Astrocyte of the hippocampus (primary cell): ENCODE results near the gene PFN3.

Source experiments
- DNase-seq: peaks from one replicate; pipeline ENCODE4 v3.0.0; 2011; ENCODE audit warnings: low read depth, low spot score

The PFN3 gene

GRCh38 chr5:177373806-177374205 lies 26.7 kb downstream of the PFN3 start:
- DNase-seq: no peak

GRCh38 chr5:177372910-177373309 lies 27.6 kb downstream of the PFN3 start:
- no peak for DNase-seq

DNA sequence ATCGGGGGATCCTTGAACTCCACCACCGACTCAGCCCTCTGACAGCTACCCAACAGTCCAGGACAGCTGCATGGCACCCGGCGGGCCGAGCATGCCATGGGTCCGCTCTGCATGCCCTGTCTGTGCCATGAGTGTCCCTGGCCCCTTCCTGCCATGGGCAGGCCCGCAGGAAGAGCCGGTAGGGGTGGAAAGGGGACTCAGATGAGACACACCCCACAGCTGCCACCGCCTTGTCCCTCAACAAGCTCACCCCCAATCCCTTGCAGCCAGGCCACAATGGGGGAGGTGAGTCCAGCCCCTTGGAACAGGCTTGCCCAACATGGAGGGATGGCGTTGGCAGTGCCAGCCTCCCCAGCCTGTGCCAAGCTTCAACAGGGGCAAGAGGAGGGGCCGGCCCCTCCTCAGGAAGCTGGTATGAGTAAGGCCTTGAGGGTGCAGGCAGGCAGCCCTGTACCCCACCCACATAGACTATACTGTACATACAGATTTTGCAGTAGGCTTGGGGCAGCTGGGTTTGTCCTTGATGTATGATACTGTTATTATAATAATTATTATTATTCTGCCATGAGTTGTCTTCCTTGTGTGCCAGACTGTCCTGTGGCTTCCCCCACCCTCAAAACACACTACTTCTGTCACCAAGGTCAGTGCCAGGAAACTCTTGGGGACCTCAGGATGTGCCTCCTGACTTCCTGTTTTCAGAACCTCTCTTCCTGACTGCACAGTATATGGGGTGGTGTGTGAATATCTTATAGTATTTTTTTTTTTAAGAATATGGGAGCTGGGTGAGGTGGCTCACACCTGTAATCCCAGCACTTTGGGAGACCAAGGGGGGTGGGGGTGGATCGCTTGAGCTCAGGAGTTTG lies 28.2 kb downstream of the PFN3 start:
- no peak for DNase-seq

DNA sequence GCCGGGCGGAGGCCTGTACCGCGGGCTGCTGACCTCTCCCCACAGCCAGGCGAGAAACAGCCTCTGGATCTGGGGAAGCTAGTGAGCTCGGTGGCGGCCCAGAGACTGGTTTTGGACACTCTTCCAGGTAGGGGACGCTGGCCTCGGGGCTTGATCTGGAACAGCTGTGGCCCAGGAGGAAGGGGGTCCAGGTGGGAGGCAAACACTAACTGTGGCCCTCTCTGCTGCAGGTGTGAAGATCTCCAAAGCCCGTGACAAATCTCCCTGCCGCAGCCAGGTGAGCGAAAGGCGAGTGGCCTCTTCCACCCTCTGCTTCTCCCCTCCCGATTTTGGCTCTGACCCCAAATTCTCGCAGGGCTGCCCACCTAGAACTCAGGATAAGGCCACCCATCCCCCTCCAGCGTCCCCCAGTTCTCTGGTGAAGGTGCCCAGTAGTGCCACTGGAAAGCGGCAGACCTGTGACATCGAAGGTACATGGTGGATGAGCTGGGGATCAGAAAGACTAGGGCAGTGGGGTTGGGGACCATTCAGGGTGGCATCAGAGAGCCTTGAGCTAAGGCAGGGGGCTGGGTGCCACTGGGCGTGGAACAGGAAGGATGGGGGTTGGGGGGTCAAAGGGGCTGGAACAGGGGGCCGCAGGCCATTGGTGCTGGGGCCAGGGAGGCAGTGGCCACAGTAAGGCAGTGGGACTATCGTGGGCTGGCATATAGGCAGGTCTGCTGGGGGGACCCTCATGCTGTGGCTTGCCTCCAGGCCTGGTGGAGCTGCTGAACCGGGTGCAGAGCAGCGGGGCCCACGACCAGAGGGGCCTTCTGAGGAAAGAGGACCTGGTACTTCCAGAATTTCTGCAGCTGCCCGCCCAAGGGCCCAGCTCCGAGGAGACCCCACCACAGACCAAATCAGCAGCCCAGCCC lies 29.1 kb downstream of the PFN3 start:
- DNase-seq: no peak

GRCh38 chr5:177370488-177371119 lies 29.9 kb downstream of the PFN3 start:
- peak; percentile 98 for DNase-seq

DNA sequence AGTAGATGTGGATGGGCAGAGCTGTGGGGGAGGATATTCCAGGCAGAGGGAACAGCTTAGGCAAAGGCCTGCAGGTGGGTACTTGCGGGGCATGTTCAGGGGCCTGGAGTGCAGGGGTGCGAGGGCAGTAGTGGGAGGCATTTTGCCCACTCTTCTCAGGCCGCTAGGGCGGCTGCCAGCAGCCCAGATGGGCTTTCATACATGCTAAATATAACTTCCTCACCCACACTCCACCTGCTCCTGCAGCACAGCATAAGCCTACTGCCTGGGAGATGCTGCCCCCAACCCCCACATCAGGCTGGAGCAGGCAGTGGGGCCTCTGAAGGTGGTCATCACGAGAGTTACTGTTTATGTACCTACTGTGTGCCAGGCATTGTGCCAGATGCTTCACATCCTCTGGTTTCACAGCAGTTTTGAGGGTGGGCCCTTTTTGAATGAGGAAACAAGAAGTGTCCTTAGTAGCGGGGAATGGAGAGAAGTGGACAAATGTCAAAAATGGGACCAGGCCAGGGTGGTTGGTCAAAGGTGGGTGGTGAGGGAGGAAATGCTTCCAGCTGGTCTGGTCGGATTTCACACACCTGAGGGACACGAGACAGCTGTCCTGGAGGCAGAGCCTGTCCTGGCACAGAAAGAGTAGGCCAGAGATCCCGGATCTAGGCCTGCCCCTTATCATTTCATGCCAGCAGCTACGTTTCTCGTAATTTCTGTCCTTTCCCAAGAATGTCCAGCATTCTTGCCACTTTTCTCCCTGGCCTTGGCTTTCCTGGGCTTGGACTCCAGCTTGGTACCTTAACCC lies 30.6 kb downstream of the PFN3 start:
- no peak for DNase-seq

DNA sequence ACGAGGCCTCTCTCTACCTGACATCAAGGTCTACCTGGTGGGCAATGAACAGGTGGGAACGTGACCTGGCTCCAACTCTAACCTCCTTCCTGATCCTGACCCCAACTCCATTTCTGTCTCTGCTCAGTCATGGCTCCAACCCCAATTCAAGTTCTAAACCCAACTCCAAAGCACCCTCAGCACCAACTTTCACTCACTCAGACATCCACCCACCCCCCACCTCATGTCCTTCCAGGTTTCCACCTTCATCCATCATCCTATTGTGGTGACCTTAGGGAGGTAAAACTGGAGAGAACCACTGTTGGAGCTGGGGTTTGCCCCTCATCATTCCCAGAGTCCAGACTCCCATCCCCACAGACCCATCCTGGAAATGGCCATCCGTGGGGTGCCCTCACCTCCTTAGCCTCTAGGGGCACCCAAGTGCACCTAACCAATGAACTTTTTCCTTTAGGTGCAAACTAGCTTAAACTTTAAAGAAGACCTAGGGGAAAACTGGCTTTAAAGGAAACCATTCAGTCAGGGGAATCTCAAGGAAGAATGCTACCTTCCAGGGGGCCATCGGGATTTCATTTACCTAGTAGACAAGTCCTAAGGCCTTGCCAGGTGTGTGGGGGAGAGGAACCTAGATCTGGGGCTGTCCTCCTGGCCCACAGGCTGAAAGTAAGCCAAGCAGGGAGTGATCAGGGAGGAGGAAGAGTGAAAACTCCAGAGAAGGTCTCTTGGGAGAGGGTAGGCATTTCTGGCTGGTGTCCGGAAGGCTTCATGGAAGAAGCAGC lies 31.4 kb downstream of the PFN3 start:
- peak; percentile 46 for DNase-seq

DNA sequence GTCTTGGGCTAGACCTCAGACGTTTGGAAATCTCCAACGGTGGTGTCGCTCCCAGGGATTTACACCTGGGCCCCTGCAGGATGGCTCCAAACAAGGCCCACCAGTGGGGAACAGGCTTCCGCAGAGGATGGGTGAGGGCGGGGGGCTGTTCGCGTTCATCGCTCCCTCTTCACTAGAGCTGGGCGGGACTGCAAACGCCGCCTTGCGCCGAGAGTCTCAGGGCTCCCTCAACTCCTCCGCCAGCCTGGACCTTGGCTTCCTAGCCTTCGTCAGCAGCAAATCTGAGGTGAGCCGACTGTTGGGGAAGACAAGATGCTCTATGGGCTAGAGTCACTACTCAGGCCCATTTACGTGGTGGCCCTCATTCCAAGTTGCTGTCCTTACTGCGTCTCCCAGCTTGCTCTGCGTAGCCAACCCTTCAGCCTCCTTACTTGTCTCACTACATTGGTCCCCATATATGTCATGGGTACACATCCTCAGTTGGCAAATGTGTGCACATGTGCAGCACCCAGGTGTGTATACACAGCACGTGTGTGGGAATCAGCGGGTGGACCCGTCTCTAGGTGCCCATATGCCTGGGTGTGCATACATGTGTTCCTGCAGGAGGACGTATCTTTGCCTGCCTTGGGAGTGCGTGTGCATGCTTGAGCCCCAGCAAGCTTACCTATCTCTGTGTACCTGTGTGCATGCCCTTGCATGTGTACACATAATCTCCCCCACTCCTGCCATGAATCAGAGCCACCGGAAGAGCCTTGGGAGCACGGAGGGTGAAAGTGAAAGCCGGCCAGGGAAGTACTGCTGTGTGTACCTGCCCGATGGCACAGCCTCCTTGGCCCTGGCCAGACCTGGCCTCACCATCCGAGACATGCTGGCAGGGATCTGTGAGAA lies 32.2 kb downstream of the PFN3 start:
- no peak for DNase-seq

GRCh38 chr5:177367323-177367848 lies 33.1 kb downstream of the PFN3 start:
- no peak for DNase-seq

DNA sequence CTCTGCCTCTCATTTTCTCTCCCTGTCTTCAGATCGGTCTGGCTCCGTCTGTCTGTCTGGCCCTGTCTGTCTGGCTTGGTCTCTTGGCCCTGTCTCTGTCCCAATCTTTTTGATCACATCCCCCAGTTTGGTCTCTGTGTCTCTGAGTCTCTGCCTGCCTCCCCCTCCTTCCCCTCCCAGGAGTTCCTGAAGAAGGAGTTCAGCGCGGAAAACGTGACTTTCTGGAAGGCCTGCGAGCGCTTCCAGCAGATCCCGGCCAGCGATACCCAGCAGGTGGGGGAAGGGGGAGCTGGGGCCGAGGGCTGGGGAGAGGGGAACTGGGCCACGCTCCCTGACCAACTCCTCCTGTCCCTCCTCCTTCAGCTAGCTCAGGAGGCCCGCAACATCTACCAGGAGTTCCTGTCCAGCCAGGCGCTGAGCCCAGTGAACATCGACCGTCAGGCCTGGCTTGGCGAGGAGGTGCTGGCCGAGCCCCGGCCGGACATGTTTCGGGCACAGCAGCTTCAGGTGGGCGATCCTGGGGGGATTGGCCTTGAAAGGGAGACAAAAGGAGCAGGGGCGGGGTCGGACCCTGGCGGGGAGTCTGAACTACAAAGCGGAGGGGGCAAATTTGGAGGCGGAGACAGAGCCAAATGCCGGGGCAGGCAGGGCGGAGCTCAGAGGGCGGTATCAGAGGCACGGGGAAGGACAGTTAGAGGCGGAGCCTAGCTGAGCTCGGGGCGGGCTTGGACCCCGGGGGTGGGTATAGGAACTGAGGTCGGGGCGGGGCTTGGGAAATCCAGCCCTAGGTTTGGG lies 33.7 kb downstream of the PFN3 start:
- DNase-seq: peak; percentile 92

DNA sequence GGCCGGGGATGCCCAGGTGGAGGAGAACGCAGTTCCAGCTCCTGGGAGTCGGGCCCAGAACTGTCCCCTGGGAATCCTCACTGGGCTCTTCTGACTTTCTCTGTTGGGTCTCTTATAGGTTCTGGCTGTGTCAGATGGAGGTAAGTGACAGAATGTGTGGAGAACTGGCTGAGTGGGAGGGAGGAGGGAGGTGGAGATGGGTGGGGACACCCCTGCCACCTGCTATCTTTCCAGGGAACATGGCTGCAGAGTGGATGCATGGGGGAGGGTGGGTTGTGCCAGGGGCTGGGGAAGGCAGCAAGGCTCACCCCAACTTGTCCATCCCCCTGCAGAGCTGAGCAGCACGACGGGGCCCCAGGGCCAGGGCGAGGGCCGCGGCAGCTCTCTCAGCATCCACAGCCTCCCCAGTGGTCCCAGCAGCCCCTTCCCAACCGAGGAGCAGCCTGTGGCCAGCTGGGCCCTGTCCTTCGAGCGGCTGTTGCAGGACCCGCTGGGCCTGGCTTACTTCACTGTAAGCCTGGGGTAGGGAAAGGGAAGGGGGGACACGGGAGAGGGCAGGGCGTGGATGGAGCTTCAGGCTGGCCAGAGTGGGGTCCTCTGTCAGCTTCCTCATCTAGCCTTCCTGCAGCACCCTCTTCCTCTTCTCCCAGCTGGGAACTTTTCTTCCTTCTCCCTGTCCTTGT lies 34.5 kb downstream of the PFN3 start:
- DNase-seq: no peak

DNA sequence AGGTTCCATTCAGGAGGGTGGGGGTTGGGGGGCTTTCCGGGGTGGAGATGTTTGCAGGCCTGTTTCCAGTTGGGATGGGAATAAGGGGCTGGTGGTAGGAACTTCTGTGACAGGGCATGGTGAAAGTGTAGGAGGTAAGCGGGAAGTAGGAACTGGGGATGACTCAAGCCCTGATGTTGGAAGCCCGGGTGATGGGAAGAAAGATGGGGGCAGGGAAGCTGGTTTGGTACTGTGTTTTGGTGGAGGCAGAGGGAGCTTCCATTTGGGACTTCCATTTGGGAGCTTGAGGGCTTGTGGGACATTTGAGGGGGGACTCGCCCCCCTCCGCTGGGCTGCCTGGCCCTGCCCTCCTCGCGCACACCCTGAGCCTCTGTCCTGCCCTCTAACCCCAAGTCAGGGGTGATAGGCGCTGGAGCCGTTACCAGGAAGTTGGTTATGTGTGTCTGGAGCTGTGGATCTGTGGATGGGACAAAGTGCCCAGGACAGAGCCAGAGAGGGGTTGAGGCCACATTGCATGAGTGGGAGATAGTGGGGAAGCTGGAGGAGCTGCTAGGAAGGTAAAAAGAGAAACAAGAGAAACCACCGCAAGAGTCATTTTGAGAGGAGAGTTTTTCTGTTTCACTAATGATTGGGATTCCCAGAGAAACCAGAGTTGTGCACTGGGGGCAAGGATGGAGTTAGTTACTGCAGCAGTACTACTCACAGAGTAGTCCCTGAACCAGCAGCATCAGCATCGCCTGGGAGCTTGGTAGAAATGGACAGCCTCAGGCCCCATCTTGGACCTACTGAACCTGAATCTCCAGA lies 36.1 kb downstream of the PFN3 start:
- DNase-seq: no peak

DNA sequence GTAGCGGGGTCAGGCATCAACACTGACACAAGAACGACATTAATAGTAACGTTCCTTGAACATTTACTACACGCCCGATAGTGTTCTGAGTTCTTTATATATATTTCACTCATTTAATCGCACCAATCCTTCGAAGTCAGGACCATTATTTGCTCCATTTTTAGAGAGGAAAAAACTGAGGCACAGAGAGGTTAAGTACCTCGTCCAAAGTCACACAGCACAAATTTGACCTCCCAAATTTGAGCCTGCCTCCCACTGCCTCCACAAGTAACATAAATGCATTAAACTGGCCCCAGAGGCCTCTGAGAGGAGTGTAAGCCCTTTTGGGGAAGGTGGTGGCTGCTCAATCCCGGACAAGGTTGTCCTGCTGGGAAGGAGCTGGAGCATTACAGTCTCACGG lies 36.9 kb downstream of the PFN3 start:
- DNase-seq: no peak

- peak; percentile 55 for DNase-seq
These were observed 37.6 kb downstream of the PFN3 start for GRCh38 chr5:177362610-177363507.

GRCh38 chr5:177362292-177362609 lies 38.2 kb downstream of the PFN3 start:
- DNase-seq: no peak
